ENCODE measurements around the gene BOLA2. TPM values are rescaled to one million over a fixed set of nuclear protein-coding genes. Genes with fewer than 3 reads are reported as not detected.
"Not testable (repeated sequence)": the region's sequence is repeated elsewhere in the genome, so short reads cannot be mapped to it uniquely, and the experiment has no call there.

Gene BOLA2
- total and polyA plus RNA-seq, 2 of the 4 experiments (the other 2 are of a cell fraction): 7.2 to 38.0 TPM

DNA sequence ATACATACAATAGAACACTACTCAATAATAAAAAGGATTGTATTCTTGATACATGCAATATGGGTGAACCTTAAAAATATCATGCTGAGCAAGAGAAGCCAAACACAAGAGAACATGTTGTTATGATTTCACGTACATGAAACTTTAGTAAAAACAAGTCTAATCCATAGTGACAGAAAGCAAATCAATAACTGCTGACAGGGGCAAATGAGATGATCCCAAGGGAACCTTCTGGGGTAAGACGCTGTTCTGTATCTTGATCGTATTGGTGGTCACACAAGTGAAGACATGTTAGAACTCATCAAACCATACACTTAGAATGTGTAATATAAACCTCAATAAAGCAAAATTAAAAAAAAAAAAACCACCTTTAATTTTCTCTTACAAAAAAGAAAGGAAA is 28.8 kb downstream of the BOLA2 start:
- H4K5ac ChIP-seq (ENCODE audit: low read depth, low read length); ATAC-seq (ENCODE audit: low read depth); POLR2A ChIA-PET (ENCODE audit: unreplicated experiment); H2BK15ac ChIP-seq (ENCODE audit: low read depth, low read length); H3K9me1 ChIP-seq (ENCODE audit: insufficient read depth, low read length); H2AFZ ChIP-seq (replicated peaks; ENCODE audit: low read length, poor library complexity); H2AK5ac ChIP-seq (ENCODE audit: low read depth, low read length); H3K4me1 ChIP-seq (ENCODE audit: control insufficient read depth, insufficient read depth, low read length); H3K36me3 ChIP-seq (ENCODE audit: control insufficient read depth, insufficient read depth, low read length); CTCF ChIA-PET; in situ Hi-C loops (cut with MboI; ENCODE audit: low sequenced_read_pairs); H3K56ac ChIP-seq (ENCODE audit: extremely low read depth, insufficient read depth, low read length); H3K79me1 ChIP-seq (ENCODE audit: low read depth in 1 of 2, low read length in 2 of 2); BruUV-seq (replicated peaks); H3K4me3 ChIP-seq (ENCODE audit: insufficient read depth, low read depth, low read length); H3K9me3 ChIP-seq (ENCODE audit: control insufficient read depth, insufficient read depth, low read length); H3K18ac ChIP-seq (ENCODE audit: low read depth, low read length); DNase-seq; H3K27me3 ChIP-seq (ENCODE audit: control insufficient read depth, insufficient read depth, low read length); H3K23ac ChIP-seq (ENCODE audit: low read depth, low read length); H4K20me1 ChIP-seq (ENCODE audit: insufficient read depth, low read length); H4K8ac ChIP-seq (ENCODE audit: low read depth in 2 of 2, low read length in 2 of 2); H3K4me2 ChIP-seq (ENCODE audit: low read depth, low read length); H2AK9ac ChIP-seq (replicated peaks; ENCODE audit: low read depth, low read length, poor library complexity); H2BK120ac ChIP-seq (ENCODE audit: low read depth, low read length); H3K14ac ChIP-seq (replicated peaks; ENCODE audit: low read depth, low read length); H2BK5ac ChIP-seq (ENCODE audit: low read depth, low read length, poor library complexity, severe bottlenecking); dilution Hi-C loops (cut with HindIII; ENCODE audit: low sequenced_read_pairs, unreplicated experiment); H4K91ac ChIP-seq (ENCODE audit: insufficient read depth, low read depth, low read length); intact Hi-C loops (cut with micrococcal nuclease); H3K27ac ChIP-seq (ENCODE audit: insufficient read depth, low read length); H3K4ac ChIP-seq (ENCODE audit: low read depth, low read length); H3K9ac ChIP-seq (ENCODE audit: low read depth, low read length): not testable (repeated sequence)
- H2BK20ac ChIP-seq (ENCODE audit: low read depth, low read length): 0 out of 2 replicates have a peak overlapping the region, but pooled peaks have one; percentile 14
- TF ChIP-seq MAFK (IDR thresholded peaks at IDR 0.05; ENCODE audit: low read depth, low read length): peak; percentile 72
- WGBS, 2 experiments (ENCODE audit: extremely low coverage in 2 of 2, insufficient read length in 1 of 2): no CpG with 5 or more reads among the region's 3 CpGs

All from IMR-90 (cell line).